ENCODE data around the gene SPECC1.
"Not testable (repeated sequence)": the region's sequence is repeated elsewhere in the genome, so short reads cannot be mapped to it uniquely, and the experiment has no call there.

SPECC1 gene

GRCh38 chr17:20009052-20009301 is 182 bp upstream of the SPECC1 start:
- no peak for DNase-seq (ENCODE audit: extremely low read depth in 1 of 2, low read depth in 1 of 2)

GRCh38 chr17:20010099-20010863 is 1.1 kb downstream of the SPECC1 start:
- DNase-seq (ENCODE audit: extremely low read depth in 1 of 2, low read depth in 1 of 2) = no peak

- DNase-seq (ENCODE audit: extremely low read depth in 1 of 2, low read depth in 1 of 2) = no peak
These were observed 1.8 kb downstream of the SPECC1 start for GRCh38 chr17:20010936-20011335.

GRCh38 chr17:20012017-20012536 is 2.9 kb downstream of the SPECC1 start:
- no peak for DNase-seq (ENCODE audit: extremely low read depth in 1 of 2, low read depth in 1 of 2)

- not testable (repeated sequence) for DNase-seq (ENCODE audit: extremely low read depth in 1 of 2, low read depth in 1 of 2)
These were observed 7.4 kb downstream of the SPECC1 start for GRCh38 chr17:20016475-20016992.

GRCh38 chr17:20022701-20023100 is 13.5 kb downstream of the SPECC1 start:
- DNase-seq (ENCODE audit: extremely low read depth in 1 of 2, low read depth in 1 of 2) = no peak

GRCh38 chr17:20026960-20027359 is 17.8 kb downstream of the SPECC1 start:
- DNase-seq (ENCODE audit: extremely low read depth in 1 of 2, low read depth in 1 of 2) = no peak

GRCh38 chr17:20028443-20028842 is 19.3 kb downstream of the SPECC1 start:
- DNase-seq (ENCODE audit: extremely low read depth in 1 of 2, low read depth in 1 of 2) = no peak

GRCh38 chr17:20032636-20033035 is 23.5 kb downstream of the SPECC1 start:
- no peak for DNase-seq (ENCODE audit: extremely low read depth in 1 of 2, low read depth in 1 of 2)

- DNase-seq (ENCODE audit: extremely low read depth in 1 of 2, low read depth in 1 of 2) = no peak
These were observed 24.3 kb downstream of the SPECC1 start for GRCh38 chr17:20033415-20033814.

- no peak for DNase-seq (ENCODE audit: extremely low read depth in 1 of 2, low read depth in 1 of 2)
These were observed 26.3 kb downstream of the SPECC1 start for GRCh38 chr17:20035501-20035900.

- DNase-seq (ENCODE audit: extremely low read depth in 1 of 2, low read depth in 1 of 2) = not testable (repeated sequence)
These were observed 28.1 kb downstream of the SPECC1 start for GRCh38 chr17:20037286-20037685.

- DNase-seq (ENCODE audit: extremely low read depth in 1 of 2, low read depth in 1 of 2) = no peak
These were observed 29.9 kb downstream of the SPECC1 start for GRCh38 chr17:20039037-20039436.

GRCh38 chr17:20040216-20040615 is 31.1 kb downstream of the SPECC1 start:
- DNase-seq (ENCODE audit: extremely low read depth in 1 of 2, low read depth in 1 of 2) = no peak

- DNase-seq (ENCODE audit: extremely low read depth in 1 of 2, low read depth in 1 of 2) = no peak
These were observed 33.9 kb downstream of the SPECC1 start for GRCh38 chr17:20043021-20043420.

- no peak for DNase-seq (ENCODE audit: extremely low read depth in 1 of 2, low read depth in 1 of 2)
These were observed 36.3 kb downstream of the SPECC1 start for GRCh38 chr17:20045476-20045875.

GRCh38 chr17:20046629-20047028 is 37.5 kb downstream of the SPECC1 start:
- DNase-seq (ENCODE audit: extremely low read depth in 1 of 2, low read depth in 1 of 2) = no peak

GRCh38 chr17:20051624-20052023 is 42.5 kb downstream of the SPECC1 start:
- DNase-seq (ENCODE audit: extremely low read depth in 1 of 2, low read depth in 1 of 2) = no peak

- DNase-seq (ENCODE audit: extremely low read depth in 1 of 2, low read depth in 1 of 2) = no peak
These were observed 44.3 kb downstream of the SPECC1 start for GRCh38 chr17:20053361-20053964.

- no peak for DNase-seq (ENCODE audit: extremely low read depth in 1 of 2, low read depth in 1 of 2)
These were observed 50.6 kb downstream of the SPECC1 start for GRCh38 chr17:20059728-20060188.

GRCh38 chr17:20063665-20064648 is 54.8 kb downstream of the SPECC1 start:
- DNase-seq (ENCODE audit: extremely low read depth in 1 of 2, low read depth in 1 of 2) = no peak

All from activated CD8-positive, alpha-beta memory T cell treated with anti-CD3 and anti-CD28 coated beads for 1 hour (primary cell).